Gastroesophageal sphincter (tissue), 3 donors: ENCODE data around the gene MAN2C1.

ENCODE experiments used
- EP300 ChIP-seq: sonication (generic); formaldehyde crosslinking; IDR thresholded peaks from one replicate; pipeline ENCODE4 v1.6.1; 2017; ENCODE audit warnings: antibody characterized with exemption, mild to moderate bottlenecking
- POLR2AphosphoS5 ChIP-seq: sonication (generic); formaldehyde crosslinking; IDR thresholded peaks from one replicate; pipeline ENCODE4 v1.6.1; 2017; ENCODE audit warnings: antibody characterized with exemption
- TF ChIP-seq, protein P1 (sequence below), 4 experiments: fragments of 200-600 bp in 2 of 4; fragments of 450-650 bp in 2 of 4; sonication (generic) in 1 of 4; IDR thresholded peaks; one replicate each; pipeline ENCODE4 v1.5.1; 2017 to 2019; ENCODE audit warnings: antibody characterized with exemption in 4 of 4, mild to moderate bottlenecking in 2 of 4, moderate library complexity in 2 of 4

DNA sequence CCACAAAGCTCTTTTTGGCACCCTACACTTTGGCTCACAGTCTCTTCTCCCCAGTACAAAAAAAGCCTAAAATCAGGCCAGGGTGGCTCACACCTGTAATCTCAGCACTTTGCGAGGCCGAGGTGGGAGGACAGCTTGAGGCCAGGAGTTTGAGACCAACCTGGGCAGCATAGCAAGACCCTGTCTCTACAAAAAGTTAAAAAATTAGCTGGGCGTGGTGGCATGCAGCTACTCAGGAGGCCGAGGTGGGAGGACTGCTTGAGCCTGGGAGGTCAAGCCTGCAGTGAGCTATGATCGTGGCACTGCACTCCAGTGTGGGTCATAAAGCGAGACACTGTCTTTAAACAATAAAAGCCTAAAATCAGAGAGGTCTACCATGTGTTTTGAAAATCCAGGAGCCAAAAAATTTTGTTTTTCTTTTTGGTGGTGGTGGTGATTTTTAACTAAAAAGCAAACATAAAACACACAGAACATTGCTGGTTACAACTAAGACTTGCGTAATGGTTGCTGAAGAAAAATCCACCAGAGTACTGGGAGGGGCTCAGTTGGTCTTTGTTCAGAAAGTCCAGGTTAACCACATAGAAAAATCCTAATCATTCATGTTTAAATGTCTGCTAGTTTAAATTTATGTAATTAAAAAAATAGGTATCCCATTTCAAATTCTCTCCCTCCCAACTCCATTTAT, 1.6 kb upstream of the MAN2C1 start:
- TF ChIP-seq EP300 (no peak), POLR2AphosphoS5 (no peak)
- TF ChIP-seq, protein P1, sequence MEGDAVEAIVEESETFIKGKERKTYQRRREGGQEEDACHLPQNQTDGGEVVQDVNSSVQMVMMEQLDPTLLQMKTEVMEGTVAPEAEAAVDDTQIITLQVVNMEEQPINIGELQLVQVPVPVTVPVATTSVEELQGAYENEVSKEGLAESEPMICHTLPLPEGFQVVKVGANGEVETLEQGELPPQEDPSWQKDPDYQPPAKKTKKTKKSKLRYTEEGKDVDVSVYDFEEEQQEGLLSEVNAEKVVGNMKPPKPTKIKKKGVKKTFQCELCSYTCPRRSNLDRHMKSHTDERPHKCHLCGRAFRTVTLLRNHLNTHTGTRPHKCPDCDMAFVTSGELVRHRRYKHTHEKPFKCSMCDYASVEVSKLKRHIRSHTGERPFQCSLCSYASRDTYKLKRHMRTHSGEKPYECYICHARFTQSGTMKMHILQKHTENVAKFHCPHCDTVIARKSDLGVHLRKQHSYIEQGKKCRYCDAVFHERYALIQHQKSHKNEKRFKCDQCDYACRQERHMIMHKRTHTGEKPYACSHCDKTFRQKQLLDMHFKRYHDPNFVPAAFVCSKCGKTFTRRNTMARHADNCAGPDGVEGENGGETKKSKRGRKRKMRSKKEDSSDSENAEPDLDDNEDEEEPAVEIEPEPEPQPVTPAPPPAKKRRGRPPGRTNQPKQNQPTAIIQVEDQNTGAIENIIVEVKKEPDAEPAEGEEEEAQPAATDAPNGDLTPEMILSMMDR (IDR thresholded peaks at IDR 0.05): no peak
